K562 (cell line): ENCODE results near the gene MLLT6. TPM values are rescaled to one million over a fixed set of nuclear protein-coding genes. Genes with fewer than 3 reads are reported as not detected.

ENCODE experiments used
- ATAC-seq: fragments of 200-7000 bp; cut with Tn5 transposase; 3 replicates; pipeline ENCODE4 v1.9.1; 2020; ENCODE audit warnings: moderate library complexity
- BruUV-seq: library from RNA; stranded (reverse); fragments of 400-500 nt; replicated peaks from 2 replicates; lab custom pipeline; 2021; lab: Mats Ljungman, UMichigan
- CTCF ChIA-PET: fragments of 300-600 bp; formaldehyde crosslinking; extraction: SDS; loops from one replicate; lab custom pipeline; 2021; ENCODE audit warnings: low intra/inter-chr PET ratio; lab: Yijun Ruan, JAX
- POLR2A ChIA-PET: fragments of 300-600, 350-650 bp; sonication (Branson Sonifier 250); formaldehyde crosslinking; extraction: SDS; loops from one replicate; lab custom pipeline; 2021; ENCODE audit warnings: antibody characterized with exemption, inconsistent platforms; lab: Yijun Ruan, JAX
- DNase-seq, 4 experiments: peaks; one replicate each; pipeline versions ENCODE4 v3.0.0 to v3.0.0-alpha.2; 2011 to 2018; ENCODE audit warnings: low spot score in 3 of 4, mixed read lengths in 3 of 4; ENCODE audit errors: extremely low read depth in 1 of 4
- FAIRE-seq: peaks from 2 replicates; lab custom pipeline; 2011; peaks lifted over from hg19 to GRCh38; lab: Jason Lieb, UNC
- H2AFZ ChIP-seq: 2 replicates; pipeline ENCODE4 v1.6.0; 2011; ENCODE audit warnings: low read depth, low read length, control low read depth, inconsistent platforms
- H3K27ac ChIP-seq: fragments of 200-600 bp; 3 replicates; pipeline ENCODE4 v1.8.0; 2011; ENCODE audit warnings: low read depth, mild to moderate bottlenecking, control low read depth, inconsistent platforms, low read length, moderate library complexity, mixed read lengths; ENCODE audit errors: extremely low read depth
- H3K27me3 ChIP-seq, 2 experiments: fragments of 300-600 bp in 1 of 2; 2 replicates in 1 of 2; 3 replicates in 1 of 2; pipeline versions ENCODE4 v1.6.0 to v1.8.0; 2011; ENCODE audit warnings: inconsistent platforms in 2 of 2, low read length in 2 of 2, mild to moderate bottlenecking in 1 of 2, mixed read lengths in 1 of 2, moderate library complexity in 1 of 2; ENCODE audit not compliant: control insufficient read depth in 2 of 2, insufficient read depth in 2 of 2
- H3K36me3 ChIP-seq: fragments of 300-600 bp; 3 replicates; pipeline ENCODE4 v1.8.0; 2011; ENCODE audit warnings: mild to moderate bottlenecking, low read length, inconsistent platforms; ENCODE audit not compliant: control insufficient read depth, insufficient read depth
- H3K4me1 ChIP-seq, 2 experiments: fragments of 200-600 bp in 1 of 2; replicated peaks in 1 of 2; 2 replicates in 1 of 2; 3 replicates in 1 of 2; pipeline versions ENCODE4 v1.5.1 to v1.8.0; 2011; ENCODE audit warnings: inconsistent platforms in 2 of 2, low read length in 2 of 2, mild to moderate bottlenecking in 1 of 2, mixed read lengths in 1 of 2, moderate library complexity in 1 of 2; ENCODE audit not compliant: control insufficient read depth in 2 of 2, insufficient read depth in 2 of 2
- H3K4me2 ChIP-seq: 2 replicates; pipeline ENCODE4 v1.6.1; 2011; ENCODE audit warnings: low read length, control low read depth, inconsistent platforms, mixed read lengths; ENCODE audit not compliant: insufficient read depth
- H3K4me3 ChIP-seq: fragments of 200-600 bp; sonication (generic), shearing (Covaris generic); 2 replicates; pipeline ENCODE4 v1.5.1; 2016; ENCODE audit warnings: control low read depth, inconsistent platforms
- H3K79me2 ChIP-seq: fragments of 200-600 bp; 3 replicates; pipeline ENCODE4 v1.8.0; 2011; ENCODE audit warnings: low read length, inconsistent platforms; ENCODE audit not compliant: control insufficient read depth, insufficient read depth
- H3K9ac ChIP-seq, 2 experiments: 2 replicates each; pipeline versions ENCODE4 v1.6.0 to v1.6.1; 2011; ENCODE audit warnings: low read depth in 2 of 2, low read length in 2 of 2, control low read depth in 1 of 2, inconsistent platforms in 1 of 2, mild to moderate bottlenecking in 1 of 2, mixed read lengths in 1 of 2; ENCODE audit not compliant: insufficient read depth in 1 of 2
- H3K9me1 ChIP-seq: one replicate; pipeline ENCODE4 v1.6.0; 2011; ENCODE audit warnings: inconsistent platforms, mild to moderate bottlenecking, low read length, moderate library complexity; ENCODE audit not compliant: control insufficient read depth, insufficient read depth
- H3K9me3 ChIP-seq: replicated peaks from 2 replicates; pipeline ENCODE4 v1.5.1; 2011; ENCODE audit warnings: low read depth, low read length, inconsistent platforms; ENCODE audit not compliant: control insufficient read depth, insufficient read depth
- H4K20me1 ChIP-seq: replicated peaks from 2 replicates; pipeline ENCODE4 v1.6.1; 2011; ENCODE audit warnings: low read length, inconsistent platforms, mixed read lengths; ENCODE audit not compliant: control insufficient read depth, insufficient read depth
- PKNOX1 ChIP-seq: fragments of 450-650 bp; IDR thresholded peaks from 2 replicates; pipeline ENCODE4 v1.6.1; 2016
- ZNF583 ChIP-seq: fragments of 250-450 bp; sonication (Bioruptor Pico); IDR thresholded peaks from 2 replicates; pipeline ENCODE4 v1.4.0; 2020
- WGBS: fragments of 100-300 bp; shearing (Covaris generic); methylation state at CpG from one replicate; pipeline ENCODE4 v1.1.6; 2016; ENCODE audit warnings: low coverage, mixed read lengths; ENCODE audit not compliant: insufficient coverage; ENCODE audit errors: missing lambda C conversion rate; 5-methylcytosine and 5-hydroxymethylcytosine counted together
- in situ Hi-C: fragments of 300-500 bp; cut with MboI; formaldehyde crosslinking; loops from 4 replicates; pipeline ENCODE4 v1.15.0; 2018; ENCODE audit warnings: inconsistent platforms, mixed read lengths
- intact Hi-C: fragments of 100-400 bp; cut with micrococcal nuclease; formaldehyde crosslinking; loops from 2 replicates; pipeline ENCODE4 v1.14.2; 2022
- polyA plus RNA-seq, 8 experiments: library from polyadenylated mRNA; depleted of rRNA in 4 of 8; stranded (reverse) in 5 of 8; unstranded in 3 of 8; fragments of >200 nt; fragmentation: Nextera tagmentation in 2 of 8; fragmentation: Illumina TruSeq in 1 of 8; extraction: Ambion mirVana in 2 of 8; extraction: Trizol in 1 of 8; gene quantifications; 2 replicates each; pipeline versions ENCODE4 v1.2.1 to v1.2.3, GENCODE V29; 2011 to 2014; ENCODE audit warnings: inconsistent platforms in 1 of 8, missing spikeins in 1 of 8
- total RNA-seq, 7 experiments: library from RNA; depleted of rRNA in 6 of 7; stranded (reverse); fragments of >200 nt in 6 of 7; fragmentation: Illumina TruSeq in 2 of 7; extraction: Trizol in 2 of 7; gene quantifications; 2 replicates each; pipeline versions ENCODE4 v1.2.1 to v1.2.3, GENCODE V29; 2011 to 2021; ENCODE audit warnings: low replicate concordance in 1 of 7

Gene MLLT6
- total and polyA plus RNA-seq, 9 of the 15 experiments (the other 6 are each of a cell fraction or from before 2014, with no cell fraction given) = 3.1 to 71.7 (median 30.0) TPM

GRCh38 chr17:38672788-38673706 lies 32.0 kb upstream of the MLLT6 start:
- no peak for FAIRE-seq
- Histone ChIP-seq H3K27ac (no peak overlapping the region), H3K27me3 (peaks cover 9 to 18% of the 10 kb centered on the region in 2 experiments; a peak in 4 of 5 replicates), H3K9me1 (no peaks in the 10 kb centered on the region), H3K4me2 (no peak overlapping the region), H2AFZ (no peak overlapping the region), H3K4me1 (peaks cover 20 to 30% of the 10 kb centered on the region in 2 experiments), H3K4me3 (no peak overlapping the region), H3K9ac (0 out of 4 replicates have a peak overlapping the region, but pooled peaks of 1 of the 2 experiments have one; percentile 7), H4K20me1 (no peaks in the 10 kb centered on the region), H3K9me3 (no peaks in the 10 kb centered on the region), H3K36me3 (no peaks in the 10 kb centered on the region), H3K79me2 (no peaks in the 10 kb centered on the region; the same call in 2 of the 3 replicates)
- ChIA-PET POLR2A (no interaction called here), CTCF (interaction anchor here (1.1 kb wide), 1 partner anchor 61 kb away, joined by 5 read pairs; no protein-coding TSS in a partner anchor)
- no peak for ATAC-seq
- DNase-seq = no peak
- no TSS peak for BruUV-seq
- in situ Hi-C loops (no loop called here), intact Hi-C loops (loop anchor here (10.0 kb wide), 1 partner anchor 192 kb away; no protein-coding TSS in a partner anchor)
- TF ChIP-seq ZNF583 (CRISPR knock-in tag) = no peak
- TF ChIP-seq PKNOX1 = 0 out of 2 replicates have a peak, but pooled peaks have one; percentile 38
- 49% methylated on average over 20 of the region's 46 CpGs for WGBS
